HL-60 (cell line): ENCODE measurements around the gene PAK4.

ENCODE experiments used
- DNase-seq, 2 experiments: peaks; one replicate each; pipeline ENCODE4 v3.0.0-alpha.2; 2010 to 2020; ENCODE audit warnings: low read depth in 1 of 2, low spot score in 1 of 2
- H3K27ac ChIP-seq: fragments of 250-450 bp; sonication (Bioruptor Pico); replicated peaks from 2 replicates; pipeline ENCODE4 v1.5.1; 2020; ENCODE audit warnings: mild to moderate bottlenecking, moderate library complexity
- H3K27me3 ChIP-seq: fragments of 250-450 bp; sonication (Bioruptor Pico); 2 replicates; pipeline ENCODE4 v1.5.1; 2021; ENCODE audit warnings: mild to moderate bottlenecking, moderate library complexity; ENCODE audit not compliant: insufficient read depth, poor library complexity, severe bottlenecking
- H3K4me3 ChIP-seq: replicated peaks from 2 replicates; pipeline ENCODE4 v1.5.1; 2011; ENCODE audit warnings: mild to moderate bottlenecking, control low read depth, low read length; ENCODE audit not compliant: insufficient read depth
- CTCF ChIP-seq: IDR thresholded peaks from one replicate; pipeline ENCODE4 v1.5.1; 2011; ENCODE audit warnings: low read length, control low read depth, inconsistent platforms; ENCODE audit not compliant: insufficient read depth
- GABPA ChIP-seq: IDR thresholded peaks from 2 replicates; pipeline ENCODE4 v1.6.1; 2012; ENCODE audit warnings: low read depth
- POLR2AphosphoS5 ChIP-seq: IDR thresholded peaks from 2 replicates; pipeline ENCODE4 v1.6.1; 2012; ENCODE audit warnings: low read depth
- REST ChIP-seq: IDR thresholded peaks from 2 replicates; pipeline ENCODE4 v1.6.1; 2012; ENCODE audit warnings: low read depth; ENCODE audit not compliant: insufficient replicate concordance
- SPI1 ChIP-seq: IDR thresholded peaks from 2 replicates; pipeline ENCODE4 v1.6.1; 2012; ENCODE audit warnings: low read depth, mild to moderate bottlenecking, borderline replicate concordance

Gene PAK4

GRCh38 chr19:39152066-39152465 is 26.5 kb downstream of the PAK4 start:
- no peak overlapping the region for H3K4me3 ChIP-seq
- DNase-seq = no peak
- no peak overlapping the region for H3K27ac ChIP-seq
- no peaks in the 10 kb centered on the region for H3K27me3 ChIP-seq
- TF ChIP-seq GABPA (no peak), SPI1 (no peak), REST (no peak), POLR2AphosphoS5 (no peak), CTCF (no peak)

- TF ChIP-seq SPI1 (no peak), POLR2AphosphoS5 (no peak)
These were observed 28.6 kb downstream of the PAK4 start for GRCh38 chr19:39154100-39154628.

GRCh38 chr19:39154629-39155100 is 29.1 kb downstream of the PAK4 start:
- TF ChIP-seq CTCF (no peak), SPI1 (no peak), GABPA (no peak), POLR2AphosphoS5 (no peak), REST (no peak)
- DNase-seq = no peak
- Histone ChIP-seq H3K4me3 (no peak overlapping the region), H3K27ac (no peak overlapping the region), H3K27me3 (no peaks in the 10 kb centered on the region)

More at GRCh38 chr19:39154100-39154628, 28.6 kb downstream of the PAK4 start:
- no peak for DNase-seq
- Histone ChIP-seq H3K4me3 (no peak overlapping the region), H3K27me3 (no peaks in the 10 kb centered on the region), H3K27ac (no peak overlapping the region)

GRCh38 chr19:39155114-39155700 is 29.6 kb downstream of the PAK4 start:
- TF ChIP-seq POLR2AphosphoS5 (no peak), SPI1 (no peak), CTCF (no peak), REST (no peak), GABPA (no peak)
- H3K4me3 ChIP-seq = no peak overlapping the region
- DNase-seq = no peak
- H3K27ac ChIP-seq = no peak overlapping the region
- no peaks in the 10 kb centered on the region for H3K27me3 ChIP-seq
